H9 (cell line): ENCODE results near the gene TTC39C. TPM values are rescaled to one million over a fixed set of nuclear protein-coding genes. Genes with fewer than 3 reads are reported as not detected.

ENCODE experiments used
- DNase-seq: peaks from one replicate; pipeline ENCODE4 v3.0.0-alpha.2; 2017
- H2AFZ ChIP-seq: one replicate; pipeline ENCODE4 v1.6.1; 2013; ENCODE audit warnings: mild to moderate bottlenecking, low read length, control low read depth, moderate library complexity
- H2AK5ac ChIP-seq: 2 replicates; pipeline ENCODE4 v1.6.1; 2013; ENCODE audit warnings: low read length, control low read depth, mixed read lengths; ENCODE audit not compliant: insufficient read length
- H2BK120ac ChIP-seq: one replicate; pipeline ENCODE4 v1.6.1; 2013; ENCODE audit warnings: low read depth, mild to moderate bottlenecking, low read length, control low read depth, inconsistent platforms; ENCODE audit not compliant: poor library complexity, severe bottlenecking
- H2BK12ac ChIP-seq: 2 replicates; pipeline ENCODE4 v1.6.1; 2013; ENCODE audit warnings: low read length, control low read depth, mixed read lengths, low read depth; ENCODE audit not compliant: insufficient read length
- H2BK15ac ChIP-seq: 2 replicates; pipeline ENCODE4 v1.6.1; 2013; ENCODE audit warnings: low read depth, low read length, control low read depth
- H2BK20ac ChIP-seq: one replicate; pipeline ENCODE4 v1.6.1; 2013; ENCODE audit warnings: low read depth, mild to moderate bottlenecking, low read length, control low read depth, inconsistent platforms; ENCODE audit not compliant: poor library complexity, severe bottlenecking
- H2BK5ac ChIP-seq: 2 replicates; pipeline ENCODE4 v1.6.1; 2013; ENCODE audit warnings: low read length, control low read depth, mixed read lengths; ENCODE audit not compliant: insufficient read length
- H3K14ac ChIP-seq: 2 replicates; pipeline ENCODE4 v1.6.1; 2013; ENCODE audit warnings: low read length, control low read depth; ENCODE audit not compliant: insufficient read depth
- H3K18ac ChIP-seq: 2 replicates; pipeline ENCODE4 v1.6.1; 2013; ENCODE audit warnings: low read depth, mild to moderate bottlenecking, mixed read lengths, low read length, control low read depth; ENCODE audit not compliant: insufficient read length
- H3K23ac ChIP-seq: 2 replicates; pipeline ENCODE4 v1.6.1; 2013; ENCODE audit warnings: low read length, control low read depth, mixed read lengths, low read depth; ENCODE audit not compliant: insufficient read length
- H3K23me2 ChIP-seq: 2 replicates; pipeline ENCODE4 v1.6.1; 2013; ENCODE audit warnings: low read depth, mild to moderate bottlenecking, mixed read lengths, low read length, control low read depth; ENCODE audit not compliant: insufficient read length, poor library complexity, severe bottlenecking
- H3K27ac ChIP-seq: 2 replicates; pipeline ENCODE4 v1.5.1; 2013; ENCODE audit warnings: low read length, control low read depth, mixed read lengths, low read depth; ENCODE audit not compliant: insufficient read length
- H3K27me3 ChIP-seq: 2 replicates; pipeline ENCODE4 v1.6.1; 2013; ENCODE audit warnings: low read length, control low read depth, inconsistent platforms; ENCODE audit not compliant: insufficient read depth
- H3K4ac ChIP-seq: 2 replicates; pipeline ENCODE4 v1.6.1; 2013; ENCODE audit warnings: low read depth, mild to moderate bottlenecking, control low read depth, inconsistent platforms, low read length, moderate library complexity
- H3K4me1 ChIP-seq: 2 replicates; pipeline ENCODE4 v1.6.1; 2013; ENCODE audit warnings: low read length, control low read depth, inconsistent platforms; ENCODE audit not compliant: insufficient read depth
- H3K4me2 ChIP-seq: 2 replicates; pipeline ENCODE4 v1.6.1; 2013; ENCODE audit warnings: low read length, control low read depth, mixed read lengths; ENCODE audit not compliant: insufficient read length, insufficient read depth
- H3K56ac ChIP-seq: 2 replicates; pipeline ENCODE4 v1.6.1; 2013; ENCODE audit warnings: low read depth, mild to moderate bottlenecking, mixed read lengths, low read length, control low read depth; ENCODE audit not compliant: insufficient read length
- H3K79me1 ChIP-seq: 2 replicates; pipeline ENCODE4 v1.6.1; 2013; ENCODE audit warnings: low read depth, mild to moderate bottlenecking, moderate library complexity, low read length, control low read depth, inconsistent platforms; ENCODE audit not compliant: insufficient read depth, poor library complexity, severe bottlenecking
- H3K79me2 ChIP-seq: 2 replicates; pipeline ENCODE4 v1.6.1; 2013; ENCODE audit warnings: low read length, control low read depth, inconsistent platforms; ENCODE audit not compliant: insufficient read depth
- H3K9ac ChIP-seq: 2 replicates; pipeline ENCODE4 v1.6.1; 2013; ENCODE audit warnings: low read length, control low read depth, mixed read lengths; ENCODE audit not compliant: insufficient read length; ENCODE audit errors: extremely low read depth
- H3K9me3 ChIP-seq: one replicate; pipeline ENCODE4 v1.6.1; 2013; ENCODE audit warnings: low read depth, low read length, inconsistent platforms; ENCODE audit not compliant: control insufficient read depth
- H3T11ph ChIP-seq: one replicate; pipeline ENCODE4 v1.6.1; 2013; ENCODE audit warnings: mild to moderate bottlenecking, low read length, control low read depth, inconsistent platforms
- H4K20me1 ChIP-seq: one replicate; pipeline ENCODE4 v1.6.1; 2013; ENCODE audit not compliant: control insufficient read depth, insufficient read length, insufficient read depth
- H4K5ac ChIP-seq: 2 replicates; pipeline ENCODE4 v1.6.1; 2013; ENCODE audit warnings: low read depth, mild to moderate bottlenecking, mixed read lengths, low read length, control low read depth; ENCODE audit not compliant: insufficient read length
- H4K8ac ChIP-seq: replicated peaks from 2 replicates; pipeline ENCODE4 v1.6.1; 2013; ENCODE audit warnings: low read length, control low read depth, mixed read lengths, low read depth; ENCODE audit not compliant: insufficient read length
- H4K91ac ChIP-seq: 2 replicates; pipeline ENCODE4 v1.6.1; 2013; ENCODE audit warnings: low read depth, mild to moderate bottlenecking, moderate library complexity, mixed read lengths, low read length, control low read depth; ENCODE audit not compliant: insufficient read length
- H3K27ac Mint-ChIP-seq, 3 experiments: 2 replicates in 2 of 3; 3 replicates in 1 of 3; pipeline ENCODE4 v1.8.0; 2020 to 2021; ENCODE audit warnings: mixed read lengths in 3 of 3, mild to moderate bottlenecking in 1 of 3, moderate library complexity in 1 of 3
- H3K27me3 Mint-ChIP-seq: 2 replicates; pipeline ENCODE4 v1.8.0; 2021; ENCODE audit warnings: low read depth, mild to moderate bottlenecking, moderate library complexity, mixed read lengths
- H3K36me3 Mint-ChIP-seq, 3 experiments: 2 replicates in 2 of 3; 3 replicates in 1 of 3; pipeline ENCODE4 v1.8.0; 2020 to 2021; ENCODE audit warnings: low read depth in 3 of 3, mixed read lengths in 3 of 3; ENCODE audit not compliant: insufficient read depth in 1 of 3
- H3K4me1 Mint-ChIP-seq, 2 experiments: 2 replicates each; pipeline ENCODE4 v1.8.0; 2020; ENCODE audit warnings: mixed read lengths in 2 of 2
- H3K4me3 Mint-ChIP-seq, 2 experiments: 2 replicates in 1 of 2; 3 replicates in 1 of 2; pipeline ENCODE4 v1.8.0; 2020 to 2021; ENCODE audit warnings: mild to moderate bottlenecking in 2 of 2, mixed read lengths in 2 of 2, moderate library complexity in 1 of 2
- H3K9me3 Mint-ChIP-seq, 2 experiments: 2 replicates in 1 of 2; 3 replicates in 1 of 2; pipeline ENCODE4 v1.8.0; 2020; ENCODE audit warnings: mild to moderate bottlenecking in 2 of 2, mixed read lengths in 2 of 2, moderate library complexity in 1 of 2
- WGBS: extraction: QIAGEN DNeasy Blood & Tissue Kit; methylation state at CpG from one replicate; pipeline ENCODE4 v1.1.7; 2013; ENCODE audit warnings: missing lambda C conversion rate, low lambda C conversion rate, mixed read lengths; ENCODE audit not compliant: insufficient read length; ENCODE audit errors: extremely low coverage; 5-methylcytosine and 5-hydroxymethylcytosine counted together
- total RNA-seq: library from RNA; stranded (reverse); gene quantifications from 2 replicates; pipeline ENCODE4 v1.2.1, GENCODE V29; 2021
- TF ChIP-seq, protein P1 (sequence below): fragments of 200-600 bp; sonication (generic); conservative IDR thresholded peaks from 3 replicates; pipeline ENCODE4 v1.8.0; 2021; ENCODE audit warnings: antibody characterized with exemption, mild to moderate bottlenecking

Gene TTC39C
- total RNA-seq, 1 experiment from 2014 or later = 18.0 TPM

DNA sequence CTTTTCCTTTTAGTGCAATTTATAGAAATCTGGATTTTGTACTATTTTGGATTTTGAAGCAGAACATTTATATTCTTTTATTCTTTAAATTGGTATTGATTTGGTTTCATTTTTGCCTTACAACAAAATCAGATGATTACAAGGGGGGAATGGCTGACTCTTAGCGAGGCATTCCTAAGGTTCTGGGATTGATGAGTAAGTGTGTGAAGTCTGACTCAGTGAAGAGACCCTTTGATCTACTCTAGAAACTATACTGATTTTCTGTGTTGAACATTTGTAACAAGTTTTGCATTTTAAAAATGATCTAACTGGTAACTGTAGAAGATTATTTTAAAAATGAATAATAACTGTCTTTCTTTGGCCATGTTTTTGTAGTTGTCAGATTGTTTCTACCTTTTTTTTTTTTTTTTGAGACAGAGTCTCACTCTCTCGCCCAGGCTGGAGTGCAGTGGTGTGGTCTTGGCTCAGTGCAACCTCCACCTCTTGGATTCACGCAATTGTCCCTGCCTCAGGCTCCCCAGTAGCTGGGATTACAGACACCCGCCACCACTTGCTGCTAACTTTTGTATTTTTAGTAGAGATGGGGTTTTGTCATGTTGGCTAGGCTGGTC is 48.7 kb downstream of the TTC39C start:
- H2BK15ac ChIP-seq = no peak overlapping the region
- no peak overlapping the region for H2AFZ ChIP-seq
- H3K4me3 Mint-ChIP-seq = no peak overlapping the region
- no peak overlapping the region for H2BK5ac ChIP-seq
- H3T11ph ChIP-seq = no peak overlapping the region
- no peak overlapping the region for H3K9ac ChIP-seq
- no peak overlapping the region for H4K8ac ChIP-seq
- no peaks in the 10 kb centered on the region for H3K9me3 Mint-ChIP-seq
- no peak overlapping the region for H4K91ac ChIP-seq
- H3K36me3 Mint-ChIP-seq = peaks cover 0 to 8% (median 0%) of the 10 kb centered on the region in 3 experiments; a peak in 3 of 7 replicates
- no peaks in the 10 kb centered on the region; the same call in 1 of the 2 replicates for H3K4me1 ChIP-seq
- no peaks in the 10 kb centered on the region for H3K27me3 Mint-ChIP-seq
- WGBS = no CpG with 5 or more reads among the region's 4 CpGs
- H2BK20ac ChIP-seq = no peak overlapping the region
- H2BK120ac ChIP-seq = no peak overlapping the region
- H3K23me2 ChIP-seq = no peaks in the 10 kb centered on the region
- no peak overlapping the region for H4K5ac ChIP-seq
- H3K56ac ChIP-seq = no peak overlapping the region
- H3K27ac ChIP-seq = no peak overlapping the region
- H3K27ac Mint-ChIP-seq = no peak overlapping the region
- H2AK5ac ChIP-seq = no peak overlapping the region
- peaks cover 3% of the 10 kb centered on the region for H3K79me1 ChIP-seq
- no peak overlapping the region for H2BK12ac ChIP-seq
- H4K20me1 ChIP-seq = peaks cover 2% of the 10 kb centered on the region
- H3K4ac ChIP-seq = no peak overlapping the region
- no peak overlapping the region for H3K14ac ChIP-seq
- DNase-seq = no peak
- H3K27me3 ChIP-seq = no peaks in the 10 kb centered on the region
- H3K23ac ChIP-seq = no peak overlapping the region
- TF ChIP-seq, protein P1, sequence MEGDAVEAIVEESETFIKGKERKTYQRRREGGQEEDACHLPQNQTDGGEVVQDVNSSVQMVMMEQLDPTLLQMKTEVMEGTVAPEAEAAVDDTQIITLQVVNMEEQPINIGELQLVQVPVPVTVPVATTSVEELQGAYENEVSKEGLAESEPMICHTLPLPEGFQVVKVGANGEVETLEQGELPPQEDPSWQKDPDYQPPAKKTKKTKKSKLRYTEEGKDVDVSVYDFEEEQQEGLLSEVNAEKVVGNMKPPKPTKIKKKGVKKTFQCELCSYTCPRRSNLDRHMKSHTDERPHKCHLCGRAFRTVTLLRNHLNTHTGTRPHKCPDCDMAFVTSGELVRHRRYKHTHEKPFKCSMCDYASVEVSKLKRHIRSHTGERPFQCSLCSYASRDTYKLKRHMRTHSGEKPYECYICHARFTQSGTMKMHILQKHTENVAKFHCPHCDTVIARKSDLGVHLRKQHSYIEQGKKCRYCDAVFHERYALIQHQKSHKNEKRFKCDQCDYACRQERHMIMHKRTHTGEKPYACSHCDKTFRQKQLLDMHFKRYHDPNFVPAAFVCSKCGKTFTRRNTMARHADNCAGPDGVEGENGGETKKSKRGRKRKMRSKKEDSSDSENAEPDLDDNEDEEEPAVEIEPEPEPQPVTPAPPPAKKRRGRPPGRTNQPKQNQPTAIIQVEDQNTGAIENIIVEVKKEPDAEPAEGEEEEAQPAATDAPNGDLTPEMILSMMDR = no peak
- H3K18ac ChIP-seq = no peak overlapping the region
- H3K9me3 ChIP-seq = no peaks in the 10 kb centered on the region
- no peak overlapping the region for H3K4me2 ChIP-seq
- H3K4me1 Mint-ChIP-seq = 0 out of 4 replicates have a peak, but pooled peaks cover 0 to 5% of the 10 kb centered on the region in 2 experiments
- peaks cover 2% of the 10 kb centered on the region; the same call in 1 of the 2 replicates for H3K79me2 ChIP-seq
